ENCODE measurements around the gene PRKCE.
"Not testable (repeated sequence)": the region's sequence is repeated elsewhere in the genome, so short reads cannot be mapped to it uniquely, and the experiment has no call there.

PRKCE gene

GRCh38 chr2:46194856-46195255 is 543.4 kb downstream of the PRKCE start:
- DNase-seq (ENCODE audit: low spot score): no peak

GRCh38 chr2:46195819-46196218 is 544.3 kb downstream of the PRKCE start:
- no peak for DNase-seq (ENCODE audit: low spot score)

- no peak for DNase-seq (ENCODE audit: low spot score)
These were observed 545.5 kb downstream of the PRKCE start for GRCh38 chr2:46196871-46197462.

DNA sequence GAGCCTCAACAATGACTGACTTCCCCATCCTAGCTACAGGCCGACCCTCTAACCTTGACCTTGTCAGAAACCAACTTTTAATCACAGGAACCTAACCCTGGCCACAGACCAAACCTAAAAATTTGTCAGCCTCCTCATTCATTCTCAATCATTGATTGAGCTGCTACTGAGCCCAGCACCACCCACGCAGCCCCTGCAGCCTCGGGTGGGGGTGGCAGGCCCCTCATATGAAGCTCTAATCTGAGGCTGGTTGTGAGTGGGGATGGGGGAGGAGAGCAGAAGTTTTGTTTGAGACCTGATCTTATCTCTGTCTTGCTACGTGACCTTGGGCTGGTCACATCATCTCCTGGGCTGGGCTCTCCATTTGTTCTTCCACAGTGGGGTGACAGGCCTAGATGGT is 546.2 kb downstream of the PRKCE start:
- no peak for DNase-seq (ENCODE audit: low spot score)

GRCh38 chr2:46198164-46198883 is 546.8 kb downstream of the PRKCE start:
- DNase-seq (ENCODE audit: low spot score): no peak

GRCh38 chr2:46198966-46199365 is 547.5 kb downstream of the PRKCE start:
- no peak for DNase-seq (ENCODE audit: low spot score)

- DNase-seq (ENCODE audit: low spot score): no peak
These were observed 548.7 kb downstream of the PRKCE start for GRCh38 chr2:46200100-46200690.

DNA sequence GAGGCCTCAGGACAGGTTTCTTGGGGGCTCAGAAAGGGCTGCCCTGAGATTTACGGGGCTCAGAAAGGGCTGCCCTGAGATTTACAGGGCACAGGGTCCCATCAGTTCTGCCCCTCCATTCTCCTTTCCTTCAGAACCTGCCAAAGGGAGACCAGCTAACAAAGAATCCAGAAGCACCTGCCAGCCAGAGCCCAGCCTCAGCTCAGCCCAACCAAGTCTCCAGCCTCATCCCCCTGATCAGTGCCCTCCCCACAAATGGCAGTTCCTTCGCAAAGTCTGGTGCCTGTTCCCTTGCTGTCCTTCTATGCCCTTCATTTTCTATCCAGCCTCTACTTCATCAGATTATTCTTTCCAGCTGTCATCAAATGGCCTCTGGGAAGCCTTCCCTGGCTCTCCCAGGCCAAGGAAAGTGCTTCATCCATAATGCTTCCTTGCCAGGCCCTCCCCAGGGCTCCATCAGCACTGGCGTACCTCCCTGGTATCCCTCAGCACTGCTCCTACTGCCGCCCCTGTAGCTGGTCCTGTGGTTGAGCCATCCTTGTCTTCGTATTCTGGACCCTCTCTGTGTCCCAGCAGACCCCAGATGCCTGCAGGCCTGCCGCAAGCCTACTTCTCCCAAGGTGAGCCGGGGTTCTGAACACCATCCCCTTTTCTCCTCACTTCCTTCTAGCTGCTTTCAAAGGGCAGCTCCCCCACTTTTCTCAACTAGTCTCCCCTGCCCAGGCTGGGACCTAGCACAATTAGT is 549.6 kb downstream of the PRKCE start:
- no peak for DNase-seq (ENCODE audit: low spot score)

DNA sequence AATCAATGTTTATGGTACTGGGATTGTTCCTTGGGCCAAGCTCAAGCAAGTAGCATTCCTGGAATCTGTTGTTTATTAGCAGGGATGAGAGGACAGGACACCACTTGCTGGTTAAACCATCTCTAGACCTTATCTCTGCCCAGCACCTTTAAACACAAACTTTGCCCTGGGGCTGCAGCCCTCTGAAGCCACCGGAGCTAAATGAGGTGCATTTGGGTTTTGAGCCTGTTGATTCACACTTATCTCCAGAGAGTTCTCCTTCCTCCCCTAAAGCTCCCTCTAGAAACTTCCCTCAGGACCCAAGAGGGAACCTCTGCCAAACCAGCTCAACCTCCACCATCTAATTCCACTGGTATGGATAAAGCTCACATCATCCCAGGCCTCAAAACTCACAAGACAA is 551.0 kb downstream of the PRKCE start:
- no peak for DNase-seq (ENCODE audit: low spot score)

- no peak for DNase-seq (ENCODE audit: low spot score)
These were observed 551.5 kb downstream of the PRKCE start for GRCh38 chr2:46202987-46203386.

- DNase-seq (ENCODE audit: low spot score): not testable (repeated sequence)
These were observed 552.2 kb downstream of the PRKCE start for GRCh38 chr2:46203636-46204035.

DNA sequence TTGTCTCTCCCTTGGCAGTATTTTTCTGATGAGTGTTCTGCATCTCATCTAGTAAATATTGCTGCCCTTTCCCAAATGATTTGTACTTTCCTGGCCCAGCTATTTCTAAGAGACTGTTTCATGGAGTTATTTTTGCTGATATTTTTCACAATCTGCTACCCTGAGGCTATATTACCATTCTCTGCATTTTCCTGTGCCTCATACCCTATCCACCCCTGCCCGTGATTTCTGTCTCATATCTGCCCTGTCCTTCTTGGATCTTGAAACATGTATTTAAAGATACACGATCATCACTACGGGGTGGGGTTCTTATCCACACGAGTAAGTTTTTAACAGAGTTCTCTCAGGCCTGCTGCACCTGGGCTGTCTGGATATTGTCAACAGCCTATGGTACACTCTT is 556.1 kb downstream of the PRKCE start:
- no peak for DNase-seq (ENCODE audit: low spot score)

- DNase-seq (ENCODE audit: low spot score): no peak
These were observed 557.3 kb downstream of the PRKCE start for GRCh38 chr2:46208766-46209165.

GRCh38 chr2:46210063-46210462 is 558.6 kb downstream of the PRKCE start:
- DNase-seq (ENCODE audit: low spot score): no peak

GRCh38 chr2:46211461-46211860 is 560.0 kb downstream of the PRKCE start:
- DNase-seq (ENCODE audit: low spot score): no peak

DNA sequence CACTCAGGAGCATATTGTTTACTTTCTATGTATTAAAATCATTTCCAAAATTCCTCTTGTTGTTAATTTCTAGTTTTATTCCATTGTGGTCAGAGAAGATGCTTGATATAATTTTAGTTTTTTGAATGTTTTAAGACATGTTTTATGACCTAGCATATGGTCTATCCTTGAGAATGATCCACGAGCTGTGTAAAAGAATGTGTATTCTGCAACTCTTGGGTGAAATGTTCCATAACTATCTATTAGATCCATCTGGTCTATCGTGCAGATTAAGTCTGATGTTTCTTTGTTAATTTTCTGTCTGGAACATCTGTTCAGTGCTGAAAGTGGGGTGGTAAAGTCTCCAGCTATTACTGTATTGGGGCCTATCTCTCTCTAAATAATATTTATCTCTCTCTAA is 562.4 kb downstream of the PRKCE start:
- DNase-seq (ENCODE audit: low spot score): no peak

GRCh38 chr2:46216213-46216612 is 564.7 kb downstream of the PRKCE start:
- no peak for DNase-seq (ENCODE audit: low spot score)

GRCh38 chr2:46223514-46223913 is 572.0 kb downstream of the PRKCE start:
- DNase-seq (ENCODE audit: low spot score): not testable (repeated sequence)

DNA sequence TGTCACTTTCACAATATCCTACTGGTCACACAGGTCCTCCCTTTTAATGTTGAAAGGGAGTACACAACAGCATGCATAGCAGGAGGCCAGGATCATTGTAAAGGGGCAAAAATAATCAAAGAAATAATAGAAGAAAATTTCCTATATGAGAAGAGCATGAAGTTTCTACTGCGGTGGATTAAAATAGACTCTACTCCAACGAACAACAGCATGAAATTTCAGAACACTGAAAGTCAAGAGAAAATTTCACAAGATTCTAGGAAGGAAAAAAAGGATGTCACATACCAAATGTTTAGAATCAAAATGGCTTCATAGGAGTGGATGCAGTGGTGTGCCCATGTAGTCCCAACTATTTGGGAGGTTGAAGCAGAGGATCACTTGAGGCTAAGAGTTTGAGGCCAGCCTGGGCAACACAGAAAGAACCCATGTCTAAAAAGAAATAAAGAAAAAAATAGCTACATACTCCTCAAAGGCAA is 573.7 kb downstream of the PRKCE start:
- no peak for DNase-seq (ENCODE audit: low spot score)

DNA sequence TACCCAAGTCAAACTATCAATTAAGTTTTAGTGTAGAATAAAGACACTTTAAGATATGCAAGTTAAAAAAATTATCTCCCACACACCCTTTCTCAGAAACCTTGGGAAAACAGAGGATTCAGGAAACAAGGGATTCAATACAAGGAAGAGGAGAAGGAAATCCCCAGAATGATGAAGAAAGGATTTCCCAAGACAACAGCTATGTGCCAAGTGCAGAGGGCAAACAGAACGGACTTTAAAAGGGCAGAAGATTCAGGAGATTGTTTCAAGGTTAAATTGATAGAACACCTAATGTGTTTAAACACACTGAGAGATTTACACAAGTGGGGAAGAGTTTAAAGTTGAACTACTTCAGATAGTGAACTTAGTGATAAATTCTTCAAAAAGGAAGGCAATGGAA is 574.3 kb downstream of the PRKCE start:
- no peak for DNase-seq (ENCODE audit: low spot score)

- no peak for DNase-seq (ENCODE audit: low spot score)
These were observed 575.1 kb downstream of the PRKCE start for GRCh38 chr2:46226620-46227019.

- DNase-seq (ENCODE audit: low spot score): no peak
These were observed 575.5 kb downstream of the PRKCE start for GRCh38 chr2:46227022-46227421.

All from D341Med (cell line).